D721Med (cell line): ENCODE results near the gene CDC42EP4.
"Not testable (repeated sequence)": the region's sequence is repeated elsewhere in the genome, so short reads cannot be mapped to it uniquely, and the experiment has no call there.

Source experiments
- DNase-seq: peaks from one replicate; pipeline ENCODE4 v3.0.0; 2011; ENCODE audit warnings: low spot score; ENCODE audit not compliant: insufficient read length
- FAIRE-seq: peaks from 2 replicates; lab custom pipeline; 2011; peaks lifted over from hg19 to GRCh38; lab: Jason Lieb, UNC
- TF ChIP-seq, protein P1 (sequence below): IDR thresholded peaks from 2 replicates; pipeline ENCODE4 v1.5.1; 2012; ENCODE audit warnings: mild to moderate bottlenecking, control low read depth; ENCODE audit not compliant: insufficient read depth; ENCODE audit errors: missing control alignments

The CDC42EP4 gene

DNA sequence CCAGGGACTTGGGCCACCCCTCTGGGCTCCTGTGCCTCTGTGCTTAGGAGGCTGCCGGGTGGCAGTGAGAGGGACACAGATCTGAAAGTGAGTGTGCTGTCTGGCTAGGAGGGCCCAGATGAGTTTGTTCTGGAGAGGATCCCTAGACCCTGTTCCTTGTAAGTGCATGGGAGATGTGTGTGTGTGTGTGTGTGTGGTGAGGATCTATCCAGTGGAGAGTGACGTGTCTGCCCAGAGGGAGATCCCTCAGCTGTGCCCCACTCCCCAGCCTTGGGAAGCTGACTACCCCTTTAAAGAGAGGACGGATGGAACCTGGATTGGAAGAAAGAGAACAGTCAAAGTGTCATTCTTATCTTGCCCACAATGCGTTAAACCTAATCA, 25.5 kb upstream of the CDC42EP4 start:
- no peak for DNase-seq
- no peak for FAIRE-seq
- TF ChIP-seq, protein P1, sequence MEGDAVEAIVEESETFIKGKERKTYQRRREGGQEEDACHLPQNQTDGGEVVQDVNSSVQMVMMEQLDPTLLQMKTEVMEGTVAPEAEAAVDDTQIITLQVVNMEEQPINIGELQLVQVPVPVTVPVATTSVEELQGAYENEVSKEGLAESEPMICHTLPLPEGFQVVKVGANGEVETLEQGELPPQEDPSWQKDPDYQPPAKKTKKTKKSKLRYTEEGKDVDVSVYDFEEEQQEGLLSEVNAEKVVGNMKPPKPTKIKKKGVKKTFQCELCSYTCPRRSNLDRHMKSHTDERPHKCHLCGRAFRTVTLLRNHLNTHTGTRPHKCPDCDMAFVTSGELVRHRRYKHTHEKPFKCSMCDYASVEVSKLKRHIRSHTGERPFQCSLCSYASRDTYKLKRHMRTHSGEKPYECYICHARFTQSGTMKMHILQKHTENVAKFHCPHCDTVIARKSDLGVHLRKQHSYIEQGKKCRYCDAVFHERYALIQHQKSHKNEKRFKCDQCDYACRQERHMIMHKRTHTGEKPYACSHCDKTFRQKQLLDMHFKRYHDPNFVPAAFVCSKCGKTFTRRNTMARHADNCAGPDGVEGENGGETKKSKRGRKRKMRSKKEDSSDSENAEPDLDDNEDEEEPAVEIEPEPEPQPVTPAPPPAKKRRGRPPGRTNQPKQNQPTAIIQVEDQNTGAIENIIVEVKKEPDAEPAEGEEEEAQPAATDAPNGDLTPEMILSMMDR = no peak

DNA sequence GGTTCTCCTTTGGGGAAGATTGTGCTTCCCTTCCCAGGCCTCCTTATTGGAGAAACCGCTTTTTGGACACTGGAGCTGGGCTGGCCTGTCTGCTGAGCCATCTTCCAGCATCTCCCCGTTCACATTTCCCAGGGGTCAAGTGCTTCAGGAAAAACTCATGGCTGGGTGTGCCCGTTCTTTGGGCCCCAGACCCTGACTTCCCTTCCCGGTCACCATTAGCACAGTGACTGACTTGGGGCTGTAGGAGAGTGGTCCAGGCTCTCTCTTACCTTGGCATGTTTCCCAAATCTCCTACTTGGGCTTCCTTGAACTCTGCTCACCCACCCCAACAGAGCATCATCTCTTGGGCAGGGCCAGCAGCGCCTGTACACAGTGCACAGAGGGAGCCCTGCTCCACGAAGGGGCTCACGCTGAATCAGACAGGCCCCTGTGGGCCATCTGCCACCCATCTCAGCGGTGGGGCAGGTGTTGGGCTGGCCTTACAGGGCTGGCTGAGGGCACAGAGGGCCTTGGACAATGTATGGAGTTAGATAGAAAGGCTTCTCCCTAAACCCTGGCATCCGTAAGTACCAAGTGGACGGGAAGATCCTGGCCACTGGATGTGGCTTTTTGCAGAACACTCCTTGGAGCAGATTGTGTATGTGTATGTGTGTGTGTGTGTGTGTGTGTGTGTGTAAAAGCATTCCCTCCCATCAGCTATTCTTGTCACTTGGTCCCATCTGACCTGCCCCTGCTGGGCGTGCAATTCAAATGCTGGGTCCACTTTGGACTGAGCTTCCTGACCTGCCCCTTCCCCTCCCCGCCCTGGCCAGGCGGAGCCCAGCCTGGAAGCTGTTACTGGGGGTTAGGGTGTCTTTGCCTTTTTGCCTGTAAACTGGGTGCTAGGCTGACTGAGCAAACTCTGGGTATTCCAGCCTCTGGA, 24.9 kb upstream of the CDC42EP4 start:
- TF ChIP-seq, protein P1 = no peak
- no peak for DNase-seq
- no peak for FAIRE-seq

DNA sequence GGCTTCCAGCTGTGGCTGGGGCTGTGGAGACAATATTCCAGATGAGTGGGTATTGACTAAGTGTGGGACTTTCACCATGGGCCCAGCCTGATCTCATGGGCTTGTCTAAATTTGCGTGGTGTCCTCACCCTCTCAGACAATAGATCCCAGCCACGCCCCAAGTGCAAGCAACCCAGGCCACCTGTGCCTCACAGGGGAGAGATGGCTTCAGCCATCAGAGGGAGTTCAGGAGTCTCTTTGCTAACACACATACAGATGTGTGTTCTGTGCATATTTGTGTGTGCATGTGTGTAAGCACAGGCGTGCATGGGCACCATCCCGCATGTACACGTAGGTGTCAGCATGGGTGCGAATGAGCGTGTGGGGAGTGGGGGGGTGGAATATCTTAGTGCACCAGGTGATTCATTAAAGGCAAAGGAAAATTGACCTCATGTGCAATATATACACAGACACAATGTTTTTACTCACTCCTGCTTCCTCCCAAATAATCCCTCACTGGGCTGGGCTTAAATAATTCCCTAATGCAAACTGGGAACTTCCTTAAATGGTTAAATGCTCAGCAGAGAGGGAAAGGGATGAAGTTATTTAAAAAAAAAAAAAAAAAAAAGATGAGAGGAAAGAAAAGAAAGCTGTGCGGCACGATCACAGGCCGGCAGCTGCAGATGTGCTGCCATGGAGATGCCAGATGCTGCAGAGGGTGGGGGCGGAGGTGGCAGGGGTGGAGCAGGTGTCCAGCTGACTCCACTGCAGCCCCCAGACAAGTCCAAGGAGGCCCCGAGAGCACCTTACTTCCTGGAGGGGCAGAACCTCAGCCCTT, 24.0 kb upstream of the CDC42EP4 start:
- TF ChIP-seq, protein P1 = no peak
- FAIRE-seq (no peak), DNase-seq (no peak)

DNA sequence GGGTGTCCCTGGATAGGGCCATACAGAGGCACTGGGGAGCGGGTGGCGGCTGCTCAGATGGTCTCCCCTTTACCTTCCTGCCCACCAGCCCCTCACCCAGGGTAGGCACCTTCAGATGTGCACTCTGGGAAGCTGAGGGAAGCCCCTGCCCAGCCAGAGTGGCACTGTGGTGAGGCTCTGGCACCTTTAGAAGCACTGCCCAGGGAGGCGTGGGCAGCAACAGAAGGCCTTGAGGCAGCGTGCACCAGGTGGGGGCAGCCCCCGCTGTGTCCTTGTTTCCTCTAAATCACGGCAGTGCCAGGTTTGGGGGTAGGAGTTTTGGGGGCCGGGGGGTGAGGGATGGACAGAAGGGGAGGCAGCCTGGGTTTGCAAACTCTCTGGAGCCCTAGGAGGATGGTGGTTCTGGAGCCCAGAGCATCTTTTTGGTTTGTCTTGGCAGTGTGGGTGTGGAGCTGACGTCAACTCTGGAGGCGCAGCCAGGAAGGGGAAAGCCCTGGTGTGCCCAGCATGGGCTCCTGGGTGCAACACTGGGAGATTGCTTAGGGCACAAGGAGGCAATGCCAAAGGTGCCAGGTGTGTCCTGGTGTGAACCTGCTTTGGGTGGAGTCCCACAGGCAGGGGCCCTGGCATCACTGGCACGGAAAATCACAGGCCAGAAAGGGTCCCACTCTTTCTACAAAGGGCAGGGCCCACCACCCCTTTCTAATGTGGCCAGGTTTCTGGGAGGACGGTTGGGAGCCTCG, 23.1 kb upstream of the CDC42EP4 start:
- TF ChIP-seq, protein P1 = no peak
- DNase-seq (no peak), FAIRE-seq (no peak)

DNA sequence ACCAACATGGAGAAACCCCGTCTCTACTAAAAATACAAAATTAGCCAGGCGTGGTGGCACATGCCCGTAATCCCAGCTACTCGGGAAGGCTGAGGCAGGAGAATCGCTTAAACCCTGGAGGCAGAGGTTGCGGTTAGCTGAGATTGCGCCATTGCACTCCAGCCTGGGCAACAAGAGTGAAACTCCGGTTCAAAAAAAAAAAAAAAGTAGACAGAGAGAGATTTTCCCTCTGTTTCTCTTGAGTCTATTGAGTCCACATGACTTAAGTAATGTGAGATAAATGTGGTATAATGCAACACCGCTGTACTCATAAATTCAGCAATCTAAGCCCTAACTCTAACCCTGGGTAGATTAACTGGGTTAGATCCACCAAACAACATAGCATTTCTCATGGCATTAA, 21.6 kb upstream of the CDC42EP4 start:
- FAIRE-seq, DNase-seq: not testable (repeated sequence)

DNA sequence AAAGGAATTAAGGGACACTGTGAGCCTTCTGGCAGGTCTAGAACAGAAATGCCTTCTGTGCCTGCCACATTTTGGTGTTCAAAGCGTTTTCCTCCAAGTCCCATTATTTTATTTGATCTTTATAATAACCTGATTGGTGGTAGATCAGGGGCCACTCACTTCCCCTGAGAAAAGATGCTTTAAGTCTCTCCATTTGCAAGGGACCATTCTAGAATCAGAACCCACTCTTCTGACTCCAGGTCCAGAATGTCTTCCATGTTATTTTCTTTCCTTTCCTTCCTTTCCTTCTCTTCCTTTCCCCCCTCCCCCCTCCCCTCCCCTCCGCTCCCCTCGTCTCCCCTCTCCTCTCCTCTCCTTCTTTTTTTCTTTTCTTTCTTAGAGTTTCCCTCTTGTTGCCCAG, 19.3 kb upstream of the CDC42EP4 start:
- TF ChIP-seq, protein P1 = no peak
- FAIRE-seq (no peak), DNase-seq (no peak)

DNA sequence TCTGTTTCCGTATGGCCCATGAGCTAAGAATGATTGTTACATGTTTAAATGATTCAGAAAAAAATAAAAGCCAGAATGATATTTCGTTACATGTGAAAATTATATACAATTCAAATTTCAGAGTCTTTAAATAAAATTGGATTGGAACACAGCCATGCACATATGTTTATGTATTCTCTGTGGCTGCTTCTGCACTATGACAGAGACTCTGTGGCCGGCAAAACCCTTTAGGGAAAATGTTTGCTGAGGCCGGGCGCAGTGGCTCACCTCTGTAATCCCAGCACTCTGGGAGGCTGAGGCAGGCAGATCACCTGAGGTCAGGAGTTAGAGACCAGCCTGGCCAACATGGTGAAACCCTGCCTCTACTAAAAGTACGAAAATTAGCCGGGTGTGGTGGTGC, 15.9 kb upstream of the CDC42EP4 start:
- TF ChIP-seq, protein P1 = no peak
- FAIRE-seq = no peak
- no peak for DNase-seq
